Uterus (tissue), 4 donors: ENCODE data around the gene TNFRSF14. TPM values are rescaled to one million over a fixed set of nuclear protein-coding genes. Genes with fewer than 3 reads are reported as not detected.

Experiments
- DNase-seq, 2 donors: peaks; one replicate each; pipeline ENCODE4 v3.0.0-alpha.2; 2019 to 2020
- H3K27ac ChIP-seq, 2 donors: fragments of 200-600 bp; sonication (generic); 1 replicate in 1 of 2; 2 replicates in 1 of 2; pipeline ENCODE4 v1.5.1; 2016 to 2018
- H3K27me3 ChIP-seq, 2 donors: fragments of 200-600 bp; sonication (generic); one replicate each; pipeline ENCODE4 v1.5.1; 2018 to 2019; ENCODE audit warnings: control low read depth in 1 of 2
- H3K36me3 ChIP-seq, 2 donors: fragments of 200-600 bp; sonication (generic); one replicate each; pipeline ENCODE4 v1.5.1; 2019; ENCODE audit warnings: control low read depth in 1 of 2
- H3K4me1 ChIP-seq, 2 donors: fragments of 200-600 bp; sonication (generic); one replicate each; pipeline ENCODE4 v1.5.1; 2018 to 2019; ENCODE audit warnings: control low read depth in 1 of 2
- H3K4me3 ChIP-seq, 2 donors: fragments of 200-600 bp; sonication (generic); 1 replicate in 1 of 2; 2 replicates in 1 of 2; pipeline ENCODE4 v1.5.1; 2018 to 2019; ENCODE audit warnings: mild to moderate bottlenecking in 1 of 2
- H3K9me3 ChIP-seq, 2 donors: fragments of 200-600 bp; sonication (generic); one replicate each; pipeline ENCODE4 v1.5.1; 2019; ENCODE audit warnings: control low read depth in 1 of 2
- CTCF ChIP-seq, 4 experiments: fragments of 200-600 bp in 2 of 4; fragments of 450-650 bp in 2 of 4; sonication (generic) in 2 of 4; IDR thresholded peaks; one replicate each; pipeline ENCODE4 v1.5.1; 2016 to 2019; ENCODE audit warnings: antibody characterized with exemption in 4 of 4, mild to moderate bottlenecking in 2 of 4, moderate library complexity in 1 of 4
- POLR2A ChIP-seq, 2 donors: fragments of 450-650 bp; IDR thresholded peaks; one replicate each; pipeline ENCODE4 v1.6.1; 2016; ENCODE audit warnings: antibody characterized with exemption in 2 of 2, mild to moderate bottlenecking in 1 of 2, moderate library complexity in 1 of 2
- intact Hi-C: fragments of 100-400 bp; cut with DNase I; formaldehyde crosslinking; loops from one replicate; pipeline ENCODE4 v1.15.1; 2023; ENCODE audit warnings: low total_unique reads
- total RNA-seq, 4 donors: library from RNA; depleted of rRNA in 3 of 4; stranded (reverse); fragments of >200 nt in 3 of 4; gene quantifications; one replicate each; pipeline versions ENCODE4 v1.1.0 to v1.2.4, GENCODE V29; 2014 to 2023
- donor health status: DM: yes; HTN: yes; CAD: no.

TNFRSF14 gene
- total RNA-seq, 4 donors from 2014 or later: 17.5 to 102 (median 47.7) TPM

DNA sequence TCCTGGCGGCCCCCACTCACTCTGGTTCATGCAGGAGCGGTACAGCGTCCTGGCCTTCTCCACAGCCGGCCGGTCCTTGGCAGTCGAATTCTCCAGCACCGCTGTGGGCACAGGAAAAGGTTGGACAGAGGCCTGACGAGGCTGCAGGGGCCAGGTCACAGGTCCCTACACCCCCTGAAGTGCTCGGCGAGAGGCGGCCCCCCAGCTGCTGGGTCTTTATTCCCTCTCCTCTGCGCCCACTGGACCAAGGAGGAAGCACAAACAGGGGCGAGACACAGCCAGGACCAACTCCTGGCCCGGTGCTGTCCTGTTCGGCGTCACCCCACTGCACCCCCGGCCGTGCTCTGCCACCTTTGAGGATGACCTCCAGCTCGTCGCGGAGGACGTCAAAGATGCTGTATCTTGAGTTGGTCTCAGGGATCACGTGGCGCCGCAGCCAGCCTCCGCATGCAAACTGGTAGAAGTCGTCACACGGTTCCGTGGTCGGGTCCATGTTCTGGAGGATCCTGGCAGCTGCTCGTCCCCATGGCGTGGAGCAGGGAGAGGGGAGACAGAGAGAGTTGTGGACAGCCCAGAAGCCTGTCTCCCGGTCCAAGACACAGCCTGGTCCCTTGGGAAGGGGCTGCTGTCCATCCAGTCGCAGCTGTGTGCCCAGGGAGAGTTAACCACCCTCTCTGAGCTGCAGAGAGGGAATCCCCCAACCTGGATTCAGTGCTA is 53.3 kb downstream of the TNFRSF14 start:
- no peak overlapping the region for H3K27ac ChIP-seq
- H3K4me1 ChIP-seq: no peaks in the 10 kb centered on the region
- intact Hi-C loops: no loop called here
- H3K9me3 ChIP-seq: peaks cover 0 to 3% of the 10 kb centered on the region in 2 donors
- H3K4me3 ChIP-seq: no peak overlapping the region
- TF ChIP-seq CTCF (IDR thresholded peaks at IDR 0.05) (no peak), POLR2A (IDR thresholded peaks at IDR 0.05) (no peak)
- DNase-seq: no peak
- H3K27me3 ChIP-seq: peaks cover 0 to 5% of the 10 kb centered on the region in 2 donors
- no peaks in the 10 kb centered on the region for H3K36me3 ChIP-seq

DNA sequence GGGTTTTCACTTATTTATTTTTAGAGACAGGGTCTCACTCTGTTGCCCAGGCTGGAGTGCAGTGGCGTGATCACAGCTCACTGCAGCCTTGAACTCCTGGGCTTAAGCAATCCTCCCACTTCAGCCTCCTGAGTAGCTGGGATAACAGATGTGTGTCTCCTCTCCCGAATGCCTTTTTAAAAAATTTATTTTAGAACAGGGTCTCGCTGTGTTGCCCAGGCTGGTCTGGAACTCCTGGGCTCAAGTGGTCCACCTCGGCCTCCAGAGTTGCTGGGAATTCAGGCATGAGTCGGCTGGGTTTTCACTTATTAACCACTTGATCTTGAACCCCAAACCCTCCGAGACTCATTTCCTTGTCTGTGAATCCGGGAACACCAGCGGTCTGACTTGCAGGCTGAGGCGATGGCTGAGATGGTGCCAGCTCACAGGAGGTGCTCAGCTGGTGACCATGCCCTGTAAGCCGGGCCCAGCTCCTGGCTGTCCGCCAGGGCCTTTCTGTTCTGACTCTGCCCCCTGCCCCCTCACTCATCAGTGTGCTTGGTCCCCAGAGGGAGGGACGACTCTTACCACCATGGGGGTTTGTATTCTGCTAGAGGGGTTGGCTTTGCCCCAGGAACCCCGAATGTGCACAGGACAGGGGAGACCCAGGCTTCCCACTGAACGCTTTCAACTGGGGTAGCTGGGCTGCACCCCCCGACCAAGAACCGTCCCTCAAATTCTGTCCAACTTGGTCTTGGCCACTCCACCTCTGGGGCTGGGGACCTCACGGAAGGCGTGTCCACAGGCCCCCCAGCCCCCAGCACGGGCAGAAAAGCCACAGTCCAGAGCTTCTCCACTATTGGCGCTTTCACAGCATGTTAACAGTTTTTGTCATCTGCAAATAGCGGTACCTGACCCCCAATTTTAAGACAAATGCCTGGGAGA is 54.1 kb downstream of the TNFRSF14 start:
- Histone ChIP-seq H3K27me3 (peaks cover 0 to 5% of the 10 kb centered on the region in 2 donors), H3K4me1 (no peaks in the 10 kb centered on the region), H3K9me3 (peaks cover 0 to 3% of the 10 kb centered on the region in 2 donors), H3K36me3 (no peaks in the 10 kb centered on the region), H3K27ac (no peak overlapping the region), H3K4me3 (no peak overlapping the region)
- DNase-seq: no peak
- no peak for TF ChIP-seq CTCF (IDR thresholded peaks at IDR 0.05)
- no peak for TF ChIP-seq POLR2A (IDR thresholded peaks at IDR 0.05)
- intact Hi-C loops: no loop called here

DNA sequence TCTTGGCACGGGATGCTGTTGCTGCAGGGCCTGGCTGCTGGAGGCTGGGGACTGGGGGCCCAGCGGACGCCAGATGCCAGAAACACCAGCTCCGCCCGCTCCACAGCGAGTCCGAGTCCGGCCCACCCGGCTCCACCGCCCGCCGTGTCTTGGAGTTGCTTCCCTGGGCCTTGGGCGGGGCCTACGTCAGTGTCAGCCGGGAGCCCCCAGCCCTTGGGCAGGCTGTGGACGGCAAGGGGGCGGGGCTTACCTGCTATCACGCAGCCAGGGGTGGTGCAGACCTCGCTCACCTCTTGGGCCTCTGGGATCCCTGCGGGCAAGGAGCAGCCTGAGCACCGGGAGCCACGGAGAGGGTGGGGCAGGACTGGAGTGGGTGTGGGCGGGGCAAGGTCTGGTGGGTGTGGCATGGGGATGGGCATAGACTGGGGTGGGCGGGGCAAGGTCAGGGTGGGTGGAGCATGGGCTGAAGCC is 54.9 kb downstream of the TNFRSF14 start:
- no peak overlapping the region for H3K27ac ChIP-seq
- no peak for TF ChIP-seq POLR2A (IDR thresholded peaks at IDR 0.05)
- no peak for TF ChIP-seq CTCF (IDR thresholded peaks at IDR 0.05)
- DNase-seq: no peak
- peaks cover 0 to 3% of the 10 kb centered on the region in 2 donors for H3K9me3 ChIP-seq
- intact Hi-C loops: no loop called here
- no peaks in the 10 kb centered on the region for H3K36me3 ChIP-seq
- H3K4me1 ChIP-seq: no peaks in the 10 kb centered on the region
- peaks cover 0 to 1% of the 10 kb centered on the region in 2 donors for H3K27me3 ChIP-seq
- no peak overlapping the region for H3K4me3 ChIP-seq

- H3K4me3 ChIP-seq: no peak overlapping the region
- H3K4me1 ChIP-seq: no peaks in the 10 kb centered on the region
- TF ChIP-seq CTCF (IDR thresholded peaks at IDR 0.05) (no peak), POLR2A (IDR thresholded peaks at IDR 0.05) (no peak)
- no peaks in the 10 kb centered on the region for H3K36me3 ChIP-seq
- H3K27ac ChIP-seq: no peak overlapping the region
- intact Hi-C loops: no loop called here
- no peak for DNase-seq
- no peaks in the 10 kb centered on the region for H3K27me3 ChIP-seq
- peaks cover 0 to 3% of the 10 kb centered on the region in 2 donors for H3K9me3 ChIP-seq
These were observed 55.7 kb downstream of the TNFRSF14 start for GRCh38 chr1:2611621-2612437.
